HG03025 (cell line): Measurements from ENCODE around the gene GNAS-AS1.

Experiments used
- ATAC-seq: cut with Tn5 transposase; IDR thresholded peaks from one replicate; pipeline ENCODE4 v1.9.1; 2021; ENCODE audit warnings: mild to moderate bottlenecking, moderate library complexity; ENCODE audit not compliant: unreplicated experiment, low FRiP score

Gene GNAS-AS1

DNA sequence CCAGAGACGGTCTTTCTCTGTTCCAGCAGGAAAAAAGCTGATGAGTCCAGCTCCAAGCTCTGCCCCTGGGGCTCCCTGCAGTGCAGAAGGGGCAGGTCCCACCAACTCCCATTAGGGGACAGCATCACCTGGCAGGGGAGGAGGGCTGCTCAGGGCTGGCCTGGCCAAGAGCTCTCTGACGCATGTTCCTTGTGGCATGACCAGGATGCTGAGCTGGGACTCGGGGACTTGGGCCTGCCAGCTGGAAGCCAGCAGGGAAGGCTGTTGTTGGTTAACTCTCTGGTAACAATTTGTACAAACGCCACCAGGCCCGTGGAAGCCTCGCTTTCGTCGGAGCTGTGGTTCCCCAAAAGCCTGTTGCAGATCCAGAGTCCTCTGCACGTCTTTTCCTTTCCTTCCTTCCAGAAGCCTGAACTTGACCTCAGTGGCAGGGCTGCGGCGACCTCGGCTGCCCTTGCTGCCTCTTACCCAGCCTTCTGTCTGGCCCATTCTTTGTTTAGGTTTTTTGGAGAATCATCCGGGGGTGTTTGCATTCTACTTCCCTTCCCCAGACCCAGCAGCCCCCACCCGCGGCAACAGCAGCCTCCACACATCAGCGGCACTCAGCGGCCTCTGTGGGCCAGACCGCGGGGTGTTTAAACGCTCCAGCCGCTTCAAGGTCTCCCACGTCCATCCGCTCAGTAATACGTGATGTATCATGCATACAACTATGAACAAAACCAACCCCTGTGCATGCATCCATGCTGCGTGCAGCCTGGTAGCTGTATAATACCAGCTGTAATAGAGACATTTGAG lies 63.3 kb downstream of the GNAS-AS1 start:
- no peak for ATAC-seq

DNA sequence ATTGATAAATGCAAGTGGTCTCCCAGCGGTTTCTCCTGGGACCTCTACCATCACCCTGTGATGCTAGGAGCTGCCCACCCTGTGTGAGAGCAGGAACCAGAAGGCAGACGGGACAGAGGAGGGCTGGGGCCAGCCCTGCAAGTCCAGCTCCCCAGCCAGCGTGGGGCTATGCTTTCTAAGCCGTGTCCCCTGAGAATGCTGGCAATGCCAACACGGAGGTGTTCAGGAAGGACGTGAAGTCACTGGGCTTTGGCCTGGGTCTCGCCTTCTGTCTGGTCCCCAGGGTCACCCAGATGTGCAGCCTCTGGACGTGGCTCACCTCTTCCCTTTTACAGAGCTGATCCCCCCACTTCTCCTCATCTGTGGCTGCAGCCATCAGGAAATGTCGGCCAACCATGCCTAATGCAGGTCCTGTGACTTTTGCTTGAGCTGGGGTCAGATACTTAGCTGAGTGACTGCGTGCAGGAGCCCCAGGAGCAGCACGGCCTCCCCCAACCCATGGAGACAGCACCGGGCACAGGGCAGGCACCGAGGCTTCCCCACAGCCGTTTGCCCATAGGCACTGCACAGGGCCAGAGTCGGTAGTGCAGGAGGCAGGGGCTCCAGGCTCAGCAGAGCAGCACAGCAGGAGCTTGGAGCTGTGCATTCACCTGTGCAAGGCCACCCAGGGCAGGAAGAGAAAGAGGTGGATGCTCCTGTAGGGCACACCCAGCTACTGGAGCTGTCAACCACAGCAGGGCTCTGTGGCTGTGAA lies 66.2 kb downstream of the GNAS-AS1 start:
- no peak for ATAC-seq

- no peak for ATAC-seq
These were observed 67.1 kb downstream of the GNAS-AS1 start for GRCh38 chr20:58783511-58784011.

DNA sequence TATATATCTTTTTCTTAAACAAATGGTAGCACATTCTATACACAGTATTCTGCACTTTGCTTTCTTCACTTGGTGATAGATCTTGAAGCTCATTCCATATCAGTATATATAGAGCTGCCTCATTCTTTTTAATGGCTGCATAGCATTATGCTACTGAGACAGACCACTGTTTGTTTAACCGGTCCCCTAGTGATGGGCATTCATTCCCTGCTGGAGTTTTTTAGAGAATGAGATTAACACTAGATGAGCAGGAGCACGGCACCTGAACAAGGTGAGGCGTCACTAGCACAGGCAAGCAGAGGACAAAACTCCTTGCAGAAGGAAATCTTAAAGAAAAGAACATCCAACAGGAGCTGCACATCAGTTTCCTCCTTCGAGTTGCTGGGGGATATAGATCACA lies 69.6 kb downstream of the GNAS-AS1 start:
- no peak for ATAC-seq

GRCh38 chr20:58778760-58779159 lies 71.9 kb downstream of the GNAS-AS1 start:
- no peak for ATAC-seq

- no peak for ATAC-seq
These were observed 73.0 kb downstream of the GNAS-AS1 start for GRCh38 chr20:58777657-58778056.

GRCh38 chr20:58776109-58776508 lies 74.6 kb downstream of the GNAS-AS1 start:
- no peak for ATAC-seq

DNA sequence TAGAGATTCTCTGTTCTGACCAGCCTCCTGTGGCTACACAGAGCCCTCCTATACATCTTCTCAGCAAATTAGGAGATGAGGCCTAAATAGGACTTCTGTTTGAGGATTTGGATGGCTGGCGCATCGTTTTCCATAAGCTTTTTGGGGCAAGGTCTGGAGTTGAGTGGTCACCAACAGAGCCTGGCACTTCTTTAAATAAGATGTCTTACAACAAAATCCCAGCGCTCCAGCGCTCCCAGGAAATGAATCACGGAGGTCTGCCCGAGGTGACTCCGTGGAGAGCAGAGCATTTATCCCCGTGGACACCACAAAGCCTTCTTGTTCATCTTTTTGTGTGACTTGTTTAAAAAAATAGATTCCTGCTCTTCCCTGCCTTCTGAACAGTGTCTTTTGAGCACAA lies 75.3 kb downstream of the GNAS-AS1 start:
- no peak for ATAC-seq

- no peak for ATAC-seq
These were observed 75.9 kb downstream of the GNAS-AS1 start for GRCh38 chr20:58774667-58775263.

DNA sequence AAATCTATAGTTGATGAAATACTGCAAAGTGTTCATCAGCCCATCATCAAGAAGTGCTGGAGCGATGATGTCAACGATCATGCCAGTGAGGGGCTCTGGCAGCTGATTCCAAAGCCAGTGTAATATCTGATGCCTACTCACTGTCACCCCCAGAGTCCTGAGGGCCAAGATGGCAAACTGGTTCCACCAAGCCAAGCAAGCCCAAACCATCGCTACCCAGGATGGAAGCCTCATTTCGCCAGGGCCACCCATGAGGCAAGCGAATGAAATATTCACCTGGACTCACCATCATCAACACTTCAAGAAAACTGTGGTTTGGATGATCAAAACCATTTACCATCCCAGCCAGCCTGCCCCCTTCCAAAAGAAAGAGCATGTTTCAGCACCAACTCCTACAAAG lies 76.5 kb downstream of the GNAS-AS1 start:
- ATAC-seq: no peak

- no peak for ATAC-seq
These were observed 77.9 kb downstream of the GNAS-AS1 start for GRCh38 chr20:58772786-58773185.
